ENCODE data around the gene FAHD2A.

DNA sequence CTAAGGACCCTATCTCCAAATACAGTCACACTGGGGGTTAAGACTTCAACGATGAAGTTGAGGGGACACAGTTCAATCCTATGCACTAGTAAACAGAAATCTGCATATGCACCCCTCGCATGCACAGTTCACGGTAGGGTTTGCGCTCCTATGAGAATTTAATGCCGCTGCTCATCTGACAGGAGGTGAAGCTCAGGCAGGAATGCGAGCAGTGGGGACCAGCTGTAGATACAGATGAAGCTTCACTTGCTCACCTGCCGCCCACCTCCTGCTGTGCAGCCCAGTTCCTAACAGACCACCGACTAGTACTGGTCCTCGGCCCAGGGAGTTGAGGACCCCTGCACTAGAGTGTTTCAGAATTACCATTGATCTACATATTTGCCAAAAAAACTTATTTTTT is 40.0 kb upstream of the FAHD2A start:
- TF ChIP-seq, protein P1, sequence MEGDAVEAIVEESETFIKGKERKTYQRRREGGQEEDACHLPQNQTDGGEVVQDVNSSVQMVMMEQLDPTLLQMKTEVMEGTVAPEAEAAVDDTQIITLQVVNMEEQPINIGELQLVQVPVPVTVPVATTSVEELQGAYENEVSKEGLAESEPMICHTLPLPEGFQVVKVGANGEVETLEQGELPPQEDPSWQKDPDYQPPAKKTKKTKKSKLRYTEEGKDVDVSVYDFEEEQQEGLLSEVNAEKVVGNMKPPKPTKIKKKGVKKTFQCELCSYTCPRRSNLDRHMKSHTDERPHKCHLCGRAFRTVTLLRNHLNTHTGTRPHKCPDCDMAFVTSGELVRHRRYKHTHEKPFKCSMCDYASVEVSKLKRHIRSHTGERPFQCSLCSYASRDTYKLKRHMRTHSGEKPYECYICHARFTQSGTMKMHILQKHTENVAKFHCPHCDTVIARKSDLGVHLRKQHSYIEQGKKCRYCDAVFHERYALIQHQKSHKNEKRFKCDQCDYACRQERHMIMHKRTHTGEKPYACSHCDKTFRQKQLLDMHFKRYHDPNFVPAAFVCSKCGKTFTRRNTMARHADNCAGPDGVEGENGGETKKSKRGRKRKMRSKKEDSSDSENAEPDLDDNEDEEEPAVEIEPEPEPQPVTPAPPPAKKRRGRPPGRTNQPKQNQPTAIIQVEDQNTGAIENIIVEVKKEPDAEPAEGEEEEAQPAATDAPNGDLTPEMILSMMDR (optimal IDR thresholded peaks at IDR 0.05 in 1 of 3, IDR thresholded peaks at IDR 0.05 in 1 of 3, conservative IDR thresholded peaks at IDR 0.05 in 1 of 3; ENCODE audit: extremely low read depth in 1 of 3, insufficient read depth in 2 of 3, low read length in 3 of 3), result no peak
- no peak for TF ChIP-seq EZH2 (IDR thresholded peaks at IDR 0.05; ENCODE audit: low read length)

All from keratinocyte (primary cell).